Uterus (tissue), 2 donors: ENCODE results near the gene TOMM20.

ENCODE experiments used
- POLR2A ChIP-seq, 2 donors: fragments of 450-650 bp; IDR thresholded peaks; one replicate each; pipeline ENCODE4 v1.6.1; 2016; ENCODE audit warnings: antibody characterized with exemption in 2 of 2, mild to moderate bottlenecking in 1 of 2, moderate library complexity in 1 of 2
- TF ChIP-seq, protein P1 (sequence below), 4 experiments: fragments of 200-600 bp in 2 of 4; fragments of 450-650 bp in 2 of 4; sonication (generic) in 2 of 4; IDR thresholded peaks; one replicate each; pipeline ENCODE4 v1.5.1; 2016 to 2019; ENCODE audit warnings: antibody characterized with exemption in 4 of 4, mild to moderate bottlenecking in 2 of 4, moderate library complexity in 1 of 4

DNA sequence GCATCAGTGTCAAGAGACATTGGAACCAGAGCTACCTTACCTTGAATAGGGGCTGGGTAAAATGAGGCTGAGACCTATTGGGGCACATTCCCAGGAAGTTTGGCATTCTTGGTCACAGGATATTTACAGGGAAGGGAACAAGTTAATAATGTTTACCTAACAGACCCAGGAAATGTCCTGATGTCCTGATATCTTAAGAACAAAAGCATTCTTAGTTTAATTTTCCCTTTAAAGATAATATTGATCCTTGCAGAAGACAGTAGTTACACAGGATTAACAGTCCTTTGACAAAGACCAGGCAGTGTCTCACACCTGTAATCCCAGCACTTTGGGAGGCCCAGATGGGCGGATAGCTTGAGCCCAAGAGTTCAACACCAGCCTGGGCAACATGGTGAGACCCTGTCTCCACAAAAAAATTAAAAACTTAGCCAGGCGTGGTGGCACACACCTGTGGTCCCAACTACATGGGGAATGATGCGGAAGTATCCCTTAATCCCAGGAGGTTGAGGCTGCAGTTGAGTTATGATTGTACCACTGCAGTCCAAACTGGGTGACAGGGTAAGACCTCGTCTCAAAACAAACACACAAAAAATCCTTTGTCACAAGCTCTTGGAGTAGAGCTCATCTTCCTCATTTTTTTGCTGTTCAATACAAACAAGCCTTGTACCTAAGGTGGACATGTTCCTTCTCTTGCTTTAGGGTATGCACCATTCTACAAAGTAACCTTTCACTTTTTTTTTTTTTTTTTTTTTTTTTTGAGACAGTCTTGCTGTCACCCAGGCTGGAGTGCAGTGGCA is 1.3 kb upstream of the TOMM20 start:
- TF ChIP-seq POLR2A (IDR thresholded peaks at IDR 0.05): no peak
- TF ChIP-seq, protein P1, sequence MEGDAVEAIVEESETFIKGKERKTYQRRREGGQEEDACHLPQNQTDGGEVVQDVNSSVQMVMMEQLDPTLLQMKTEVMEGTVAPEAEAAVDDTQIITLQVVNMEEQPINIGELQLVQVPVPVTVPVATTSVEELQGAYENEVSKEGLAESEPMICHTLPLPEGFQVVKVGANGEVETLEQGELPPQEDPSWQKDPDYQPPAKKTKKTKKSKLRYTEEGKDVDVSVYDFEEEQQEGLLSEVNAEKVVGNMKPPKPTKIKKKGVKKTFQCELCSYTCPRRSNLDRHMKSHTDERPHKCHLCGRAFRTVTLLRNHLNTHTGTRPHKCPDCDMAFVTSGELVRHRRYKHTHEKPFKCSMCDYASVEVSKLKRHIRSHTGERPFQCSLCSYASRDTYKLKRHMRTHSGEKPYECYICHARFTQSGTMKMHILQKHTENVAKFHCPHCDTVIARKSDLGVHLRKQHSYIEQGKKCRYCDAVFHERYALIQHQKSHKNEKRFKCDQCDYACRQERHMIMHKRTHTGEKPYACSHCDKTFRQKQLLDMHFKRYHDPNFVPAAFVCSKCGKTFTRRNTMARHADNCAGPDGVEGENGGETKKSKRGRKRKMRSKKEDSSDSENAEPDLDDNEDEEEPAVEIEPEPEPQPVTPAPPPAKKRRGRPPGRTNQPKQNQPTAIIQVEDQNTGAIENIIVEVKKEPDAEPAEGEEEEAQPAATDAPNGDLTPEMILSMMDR (IDR thresholded peaks at IDR 0.05): no peak
